ENCODE results near the gene RGS6. TPM values are rescaled to one million over a fixed set of nuclear protein-coding genes. Genes with fewer than 3 reads are reported as not detected.
"Not testable (repeated sequence)": the region's sequence is repeated elsewhere in the genome, so short reads cannot be mapped to it uniquely, and the experiment has no call there.

Gene RGS6
- 0.07 TPM for polyA plus RNA-seq (2013)

- POLR2A ChIA-PET, result no interaction called here
These were observed at the start of gene RGS6 for GRCh38 chr14:71932229-71932981. Gene RGS6, plus strand, starts transcription at chr14:71932429.

GRCh38 chr14:71883094-71883493 lies 49.1 kb upstream of the RGS6 start:
- no peak overlapping the region for H3K27ac ChIP-seq (ENCODE audit: insufficient read depth in 1 of 2, low read depth in 1 of 2, low read length in 2 of 2, poor library complexity in 1 of 2, severe bottlenecking in 2 of 2)
- H3K27me3 ChIP-seq (replicated peaks in 2 of 5; ENCODE audit: control insufficient read depth in 4 of 5, insufficient read depth in 5 of 5, low read length in 4 of 5), result no peaks in the 10 kb centered on the region
- peaks cover 0 to 6% (median 1%) of the 10 kb centered on the region in 4 experiments for H3K4me1 ChIP-seq (ENCODE audit: control extremely low read depth in 1 of 4, control insufficient read depth in 4 of 4, insufficient read depth in 4 of 4, low read length in 3 of 4)
- peak in 2 of 3 donors; percentile 11 to 13 for DNase-seq
- H3K9me3 ChIP-seq (ENCODE audit: control extremely low read depth in 1 of 5, control insufficient read depth in 4 of 5, insufficient read depth in 2 of 5, low read depth in 1 of 5, low read length in 4 of 5), result peaks cover 1 to 13% (median 11%) of the 10 kb centered on the region in 5 experiments
- H3K4me3 ChIP-seq (ENCODE audit: control insufficient read depth in 1 of 7, extremely low read depth in 1 of 7, insufficient read depth in 4 of 7, low read depth in 2 of 7, low read length in 6 of 7), result no peak overlapping the region
- ChIA-PET POLR2A (no interaction called here), CTCF (interaction anchor here (1.9 kb wide), 1 partner anchor 15 kb away, joined by 4 read pairs; no protein-coding TSS in a partner anchor)
- no peaks in the 10 kb centered on the region for H3K36me3 ChIP-seq (ENCODE audit: control insufficient read depth in 4 of 4, insufficient read depth in 4 of 4, low read length in 3 of 4)
- WGBS (ENCODE audit: insufficient coverage), result 60% methylated on average over 1 of the region's 1 CpG

More at GRCh38 chr14:71932229-71932981, at the start of gene RGS6:
- CTCF ChIA-PET, result interaction anchor here (0.7 to 2.1 kb wide), 5 partner anchors 10 to 488 kb away, joined by 3 to 7 read pairs (median 3); no protein-coding TSS in a partner anchor
- H3K27ac ChIP-seq (ENCODE audit: insufficient read depth in 1 of 2, low read depth in 1 of 2, low read length in 2 of 2, poor library complexity in 1 of 2, severe bottlenecking in 2 of 2), result no peak within 1 kb of the TSS
- H3K4me3 ChIP-seq (ENCODE audit: control insufficient read depth in 1 of 7, extremely low read depth in 1 of 7, insufficient read depth in 4 of 7, low read depth in 2 of 7, low read length in 6 of 7), result peak within 1 kb of the TSS; percentile 30 to 73 (median 57)
- 0% methylated on average over 67 of the region's 92 CpGs for WGBS (ENCODE audit: insufficient coverage)
- peaks cover 0 to 3% (median 0%) of the 10 kb centered on the region in 5 experiments for H3K9me3 ChIP-seq (ENCODE audit: control extremely low read depth in 1 of 5, control insufficient read depth in 4 of 5, insufficient read depth in 2 of 5, low read depth in 1 of 5, low read length in 4 of 5)
- no peaks in the 10 kb centered on the region for H3K36me3 ChIP-seq (ENCODE audit: control insufficient read depth in 4 of 4, insufficient read depth in 4 of 4, low read length in 3 of 4)
- DNase-seq, result peak in 2 of 3 donors; percentile 55 to 65
- H3K27me3 ChIP-seq (replicated peaks in 2 of 5; ENCODE audit: control insufficient read depth in 4 of 5, insufficient read depth in 5 of 5, low read length in 4 of 5), result peaks cover 16 to 45% (median 20%) of the 10 kb centered on the region in 5 experiments
- peaks cover 4 to 20% (median 19%) of the 10 kb centered on the region in 4 experiments for H3K4me1 ChIP-seq (ENCODE audit: control extremely low read depth in 1 of 4, control insufficient read depth in 4 of 4, insufficient read depth in 4 of 4, low read length in 3 of 4)

- ChIA-PET CTCF (no interaction called here), POLR2A (no interaction called here)
- H3K27ac ChIP-seq (ENCODE audit: insufficient read depth in 1 of 2, low read depth in 1 of 2, low read length in 2 of 2, poor library complexity in 1 of 2, severe bottlenecking in 2 of 2), result no peak overlapping the region
- H3K27me3 ChIP-seq (replicated peaks in 2 of 5; ENCODE audit: control insufficient read depth in 4 of 5, insufficient read depth in 5 of 5, low read length in 4 of 5), result no peaks in the 10 kb centered on the region
- H3K4me3 ChIP-seq (ENCODE audit: control insufficient read depth in 1 of 7, extremely low read depth in 1 of 7, insufficient read depth in 4 of 7, low read depth in 2 of 7, low read length in 6 of 7), result no peak overlapping the region
- H3K9me3 ChIP-seq (ENCODE audit: control extremely low read depth in 1 of 5, control insufficient read depth in 4 of 5, insufficient read depth in 2 of 5, low read depth in 1 of 5, low read length in 4 of 5), result peaks cover 1 to 14% (median 6%) of the 10 kb centered on the region in 5 experiments
- H3K4me1 ChIP-seq (ENCODE audit: control extremely low read depth in 1 of 4, control insufficient read depth in 4 of 4, insufficient read depth in 4 of 4, low read length in 3 of 4), result peaks cover 0 to 6% (median 1%) of the 10 kb centered on the region in 4 experiments
- 100% methylated on average over 3 of the region's 3 CpGs for WGBS (ENCODE audit: insufficient coverage)
- H3K36me3 ChIP-seq (ENCODE audit: control insufficient read depth in 4 of 4, insufficient read depth in 4 of 4, low read length in 3 of 4), result no peaks in the 10 kb centered on the region
- no peak for DNase-seq
These were observed 46.9 kb upstream of the RGS6 start for GRCh38 chr14:71885301-71885700.

- CTCF ChIA-PET; H3K4me1 ChIP-seq (ENCODE audit: control extremely low read depth in 1 of 4, control insufficient read depth in 4 of 4, insufficient read depth in 4 of 4, low read length in 3 of 4); H3K4me3 ChIP-seq (ENCODE audit: control insufficient read depth in 1 of 7, extremely low read depth in 1 of 7, insufficient read depth in 4 of 7, low read depth in 2 of 7, low read length in 6 of 7); H3K36me3 ChIP-seq (ENCODE audit: control insufficient read depth in 4 of 4, insufficient read depth in 4 of 4, low read length in 3 of 4); H3K27ac ChIP-seq (ENCODE audit: insufficient read depth in 1 of 2, low read depth in 1 of 2, low read length in 2 of 2, poor library complexity in 1 of 2, severe bottlenecking in 2 of 2); H3K27me3 ChIP-seq (replicated peaks in 2 of 5; ENCODE audit: control insufficient read depth in 4 of 5, insufficient read depth in 5 of 5, low read length in 4 of 5); POLR2A ChIA-PET: not testable (repeated sequence)
- no CpG with 5 or more reads among the region's 9 CpGs for WGBS (ENCODE audit: insufficient coverage)
- H3K9me3 ChIP-seq (ENCODE audit: control extremely low read depth in 1 of 5, control insufficient read depth in 4 of 5, insufficient read depth in 2 of 5, low read depth in 1 of 5, low read length in 4 of 5), result peaks cover 1 to 14% (median 5%) of the 10 kb centered on the region in 5 experiments
- peak in 2 of 3 donors; percentile 9 to 40 for DNase-seq
These were observed 44.4 kb upstream of the RGS6 start for GRCh38 chr14:71887802-71888201.

- Histone ChIP-seq H3K9me3 (ENCODE audit: control extremely low read depth in 1 of 5, control insufficient read depth in 4 of 5, insufficient read depth in 2 of 5, low read depth in 1 of 5, low read length in 4 of 5) (peaks cover 1 to 14% (median 5%) of the 10 kb centered on the region in 5 experiments), H3K36me3 (ENCODE audit: control insufficient read depth in 4 of 4, insufficient read depth in 4 of 4, low read length in 3 of 4) (no peaks in the 10 kb centered on the region), H3K4me3 (ENCODE audit: control insufficient read depth in 1 of 7, extremely low read depth in 1 of 7, insufficient read depth in 4 of 7, low read depth in 2 of 7, low read length in 6 of 7) (no peak overlapping the region), H3K27ac (ENCODE audit: insufficient read depth in 1 of 2, low read depth in 1 of 2, low read length in 2 of 2, poor library complexity in 1 of 2, severe bottlenecking in 2 of 2) (no peak overlapping the region), H3K4me1 (ENCODE audit: control extremely low read depth in 1 of 4, control insufficient read depth in 4 of 4, insufficient read depth in 4 of 4, low read length in 3 of 4) (no peaks in the 10 kb centered on the region), H3K27me3 (replicated peaks in 2 of 5; ENCODE audit: control insufficient read depth in 4 of 5, insufficient read depth in 5 of 5, low read length in 4 of 5) (no peaks in the 10 kb centered on the region)
- POLR2A ChIA-PET, result interaction anchor here (0.6 kb wide), 1 partner anchor 10 kb away, joined by 3 read pairs; no protein-coding TSS in a partner anchor
- CTCF ChIA-PET, result no interaction called here
- no CpG with 5 or more reads among the region's 1 CpG for WGBS (ENCODE audit: insufficient coverage)
- DNase-seq, result no peak
These were observed 41.7 kb upstream of the RGS6 start for GRCh38 chr14:71890541-71890940.

- Histone ChIP-seq H3K36me3 (ENCODE audit: control insufficient read depth in 4 of 4, insufficient read depth in 4 of 4, low read length in 3 of 4) (no peaks in the 10 kb centered on the region), H3K27ac (ENCODE audit: insufficient read depth in 1 of 2, low read depth in 1 of 2, low read length in 2 of 2, poor library complexity in 1 of 2, severe bottlenecking in 2 of 2) (no peak overlapping the region), H3K9me3 (ENCODE audit: control extremely low read depth in 1 of 5, control insufficient read depth in 4 of 5, insufficient read depth in 2 of 5, low read depth in 1 of 5, low read length in 4 of 5) (peaks cover 1 to 14% (median 5%) of the 10 kb centered on the region in 5 experiments), H3K4me3 (ENCODE audit: control insufficient read depth in 1 of 7, extremely low read depth in 1 of 7, insufficient read depth in 4 of 7, low read depth in 2 of 7, low read length in 6 of 7) (no peak overlapping the region), H3K27me3 (replicated peaks in 2 of 5; ENCODE audit: control insufficient read depth in 4 of 5, insufficient read depth in 5 of 5, low read length in 4 of 5) (no peaks in the 10 kb centered on the region), H3K4me1 (ENCODE audit: control extremely low read depth in 1 of 4, control insufficient read depth in 4 of 4, insufficient read depth in 4 of 4, low read length in 3 of 4) (no peaks in the 10 kb centered on the region)
- DNase-seq, result no peak
- POLR2A ChIA-PET, result no interaction called here
- WGBS (ENCODE audit: insufficient coverage), result 97% methylated on average over 6 of the region's 6 CpGs
- CTCF ChIA-PET, result no interaction called here
These were observed 41.0 kb upstream of the RGS6 start for GRCh38 chr14:71891185-71891584.

GRCh38 chr14:71891970-71892369 lies 40.3 kb upstream of the RGS6 start:
- Histone ChIP-seq H3K27me3 (replicated peaks in 2 of 5; ENCODE audit: control insufficient read depth in 4 of 5, insufficient read depth in 5 of 5, low read length in 4 of 5) (no peaks in the 10 kb centered on the region), H3K4me1 (ENCODE audit: control extremely low read depth in 1 of 4, control insufficient read depth in 4 of 4, insufficient read depth in 4 of 4, low read length in 3 of 4) (no peaks in the 10 kb centered on the region), H3K36me3 (ENCODE audit: control insufficient read depth in 4 of 4, insufficient read depth in 4 of 4, low read length in 3 of 4) (no peaks in the 10 kb centered on the region), H3K4me3 (ENCODE audit: control insufficient read depth in 1 of 7, extremely low read depth in 1 of 7, insufficient read depth in 4 of 7, low read depth in 2 of 7, low read length in 6 of 7) (no peak overlapping the region), H3K9me3 (ENCODE audit: control extremely low read depth in 1 of 5, control insufficient read depth in 4 of 5, insufficient read depth in 2 of 5, low read depth in 1 of 5, low read length in 4 of 5) (peaks cover 0 to 10% (median 3%) of the 10 kb centered on the region in 5 experiments), H3K27ac (ENCODE audit: insufficient read depth in 1 of 2, low read depth in 1 of 2, low read length in 2 of 2, poor library complexity in 1 of 2, severe bottlenecking in 2 of 2) (no peak overlapping the region)
- 100% methylated on average over 1 of the region's 1 CpG for WGBS (ENCODE audit: insufficient coverage)
- ChIA-PET CTCF (no interaction called here), POLR2A (no interaction called here)
- DNase-seq, result no peak
